ENCODE measurements around the gene MDM4. TPM values are rescaled to one million over a fixed set of nuclear protein-coding genes. Genes with fewer than 3 reads are reported as not detected.

The MDM4 gene
- total RNA-seq, 4 donors from 2014 or later, result 66.1 to 92.3 (median 88.6) TPM

GRCh38 chr1:204589409-204590038 lies 73.3 kb downstream of the MDM4 start:
- TF ChIP-seq CTCF (IDR thresholded peaks at IDR 0.05; ENCODE audit: low read depth), result no peak

GRCh38 chr1:204591473-204592090 lies 75.4 kb downstream of the MDM4 start:
- TF ChIP-seq CTCF (IDR thresholded peaks at IDR 0.05; ENCODE audit: low read depth), result no peak

GRCh38 chr1:204592246-204592948 lies 76.2 kb downstream of the MDM4 start:
- TF ChIP-seq CTCF (IDR thresholded peaks at IDR 0.05; ENCODE audit: low read depth), result no peak

GRCh38 chr1:204598319-204598969 lies 82.2 kb downstream of the MDM4 start:
- TF ChIP-seq CTCF (IDR thresholded peaks at IDR 0.05; ENCODE audit: low read depth), result no peak

- no peak for TF ChIP-seq CTCF (IDR thresholded peaks at IDR 0.05; ENCODE audit: low read depth)
Measured at GRCh38 chr1:204599098-204599497, 82.9 kb downstream of the MDM4 start.

- no peak for TF ChIP-seq CTCF (IDR thresholded peaks at IDR 0.05; ENCODE audit: low read depth)
Measured at GRCh38 chr1:204599596-204599995, 83.4 kb downstream of the MDM4 start.

GRCh38 chr1:204600203-204600602 lies 84.0 kb downstream of the MDM4 start:
- no peak for TF ChIP-seq CTCF (IDR thresholded peaks at IDR 0.05; ENCODE audit: low read depth)
